Esophagus muscularis mucosa (tissue), 4 donors: ENCODE data around the gene TMPRSS9. TPM values are rescaled to one million over a fixed set of nuclear protein-coding genes. Genes with fewer than 3 reads are reported as not detected.

ENCODE experiments used
- DNase-seq: peaks from one replicate; pipeline ENCODE4 v3.0.0-alpha.2; 2017; ENCODE audit errors: extremely low spot score
- H3K27ac ChIP-seq, 4 donors: fragments of 200-600 bp; sonication (generic); replicated peaks in 1 of 4; 1 replicate in 3 of 4; 2 replicates in 1 of 4; pipeline ENCODE4 v1.5.1; 2016 to 2019; ENCODE audit warnings: mild to moderate bottlenecking in 1 of 4
- H3K27me3 ChIP-seq, 4 donors: fragments of 200-600 bp; sonication (generic); one replicate each; pipeline versions ENCODE4 v1.5.1 to v1.6.0; 2016 to 2019
- H3K36me3 ChIP-seq, 4 donors: fragments of 200-600 bp; sonication (generic); one replicate each; pipeline ENCODE4 v1.5.1; 2016 to 2019
- H3K4me1 ChIP-seq, 4 donors: fragments of 200-600 bp; sonication (generic); one replicate each; pipeline ENCODE4 v1.5.1; 2016 to 2019
- H3K4me3 ChIP-seq, 4 donors: fragments of 200-600 bp; sonication (generic); 1 replicate in 2 of 4; 2 replicates in 2 of 4; pipeline ENCODE4 v1.5.1; 2016 to 2019; ENCODE audit warnings: mild to moderate bottlenecking in 4 of 4, moderate library complexity in 1 of 4
- H3K9me3 ChIP-seq, 4 donors: fragments of 200-600 bp; sonication (generic); 1 replicate in 3 of 4; 2 replicates in 1 of 4; pipeline ENCODE4 v1.5.1; 2016 to 2019
- EP300 ChIP-seq: sonication (generic); formaldehyde crosslinking; IDR thresholded peaks from one replicate; pipeline ENCODE4 v1.6.1; 2017; ENCODE audit warnings: antibody characterized with exemption
- POLR2A ChIP-seq: fragments of 450-650 bp; IDR thresholded peaks from one replicate; pipeline ENCODE4 v1.6.1; 2017; ENCODE audit warnings: antibody characterized with exemption, moderate library complexity, mild to moderate bottlenecking, low read depth
- POLR2AphosphoS5 ChIP-seq, 2 donors: sonication (generic); formaldehyde crosslinking; IDR thresholded peaks; one replicate each; pipeline ENCODE4 v1.6.1; 2017; ENCODE audit warnings: antibody characterized with exemption in 2 of 2
- WGBS: methylation state at CpG from one replicate; pipeline ENCODE4 v1.1.5; 2018; 5-methylcytosine and 5-hydroxymethylcytosine counted together
- intact Hi-C: fragments of 100-400 bp; cut with DNase I; formaldehyde crosslinking; loops from one replicate; pipeline ENCODE4 v1.15.1; 2023
- total RNA-seq, 4 donors: library from RNA; depleted of rRNA; stranded (reverse); fragments of >200 nt; gene quantifications; one replicate each; pipeline versions ENCODE4 v1.1.0 to v1.2.1, GENCODE V29; 2016
- TF ChIP-seq, protein P1 (sequence below), 3 experiments: fragments of 200-600 bp in 2 of 3; fragments of 450-650 bp in 1 of 3; sonication (generic) in 2 of 3; IDR thresholded peaks; one replicate each; pipeline ENCODE4 v1.5.1; 2017 to 2019; ENCODE audit warnings: antibody characterized with exemption in 3 of 3, mild to moderate bottlenecking in 2 of 3, moderate library complexity in 1 of 3

Gene TMPRSS9
- total RNA-seq, 4 donors from 2014 or later, result 0.17 TPM; not detected in 3

DNA sequence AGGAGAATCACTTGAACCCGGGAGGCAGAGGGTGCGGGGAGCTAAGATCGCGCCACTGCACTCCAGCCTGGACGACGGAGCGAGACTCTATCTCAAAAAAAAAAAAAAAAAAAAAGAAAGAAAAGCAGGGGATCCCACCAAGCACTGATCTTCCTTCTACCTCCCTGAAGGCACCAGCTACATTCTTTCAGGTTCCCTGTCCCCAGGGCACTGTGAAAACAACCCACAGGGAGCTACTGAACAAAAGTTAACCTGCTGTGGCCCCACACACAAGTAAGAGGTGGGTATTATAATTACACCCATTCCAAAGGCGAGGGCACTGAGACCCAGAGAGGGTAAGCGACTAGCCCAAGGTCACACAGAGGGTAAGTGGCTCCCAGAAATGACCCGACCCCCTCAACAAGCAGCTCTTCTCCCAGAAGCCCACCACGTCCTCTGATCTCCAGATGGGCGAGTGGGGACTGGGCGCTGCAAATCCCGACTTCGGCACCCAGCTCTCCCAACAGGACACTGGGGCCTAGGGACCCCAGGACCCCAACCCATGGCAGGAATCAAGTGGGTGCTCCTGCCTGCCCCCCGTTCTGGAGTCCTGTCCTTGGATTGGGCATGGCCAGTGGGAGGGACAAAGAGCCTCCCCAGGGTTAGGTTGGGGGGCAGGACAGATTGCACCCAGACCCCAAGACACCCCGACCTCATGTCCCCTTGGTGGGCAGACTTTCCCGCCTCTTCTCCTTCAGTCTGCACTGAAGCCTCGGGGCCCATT is 94.3 kb downstream of the TMPRSS9 start:
- no peak for DNase-seq
- no peaks in the 10 kb centered on the region for H3K27me3 ChIP-seq
- no peak overlapping the region for H3K27ac ChIP-seq
- WGBS, result 90% methylated on average over 14 of the region's 19 CpGs
- H3K36me3 ChIP-seq, result peaks cover 0 to 15% (median 3%) of the 10 kb centered on the region in 4 donors
- TF ChIP-seq POLR2A, result no peak
- TF ChIP-seq, protein P1, sequence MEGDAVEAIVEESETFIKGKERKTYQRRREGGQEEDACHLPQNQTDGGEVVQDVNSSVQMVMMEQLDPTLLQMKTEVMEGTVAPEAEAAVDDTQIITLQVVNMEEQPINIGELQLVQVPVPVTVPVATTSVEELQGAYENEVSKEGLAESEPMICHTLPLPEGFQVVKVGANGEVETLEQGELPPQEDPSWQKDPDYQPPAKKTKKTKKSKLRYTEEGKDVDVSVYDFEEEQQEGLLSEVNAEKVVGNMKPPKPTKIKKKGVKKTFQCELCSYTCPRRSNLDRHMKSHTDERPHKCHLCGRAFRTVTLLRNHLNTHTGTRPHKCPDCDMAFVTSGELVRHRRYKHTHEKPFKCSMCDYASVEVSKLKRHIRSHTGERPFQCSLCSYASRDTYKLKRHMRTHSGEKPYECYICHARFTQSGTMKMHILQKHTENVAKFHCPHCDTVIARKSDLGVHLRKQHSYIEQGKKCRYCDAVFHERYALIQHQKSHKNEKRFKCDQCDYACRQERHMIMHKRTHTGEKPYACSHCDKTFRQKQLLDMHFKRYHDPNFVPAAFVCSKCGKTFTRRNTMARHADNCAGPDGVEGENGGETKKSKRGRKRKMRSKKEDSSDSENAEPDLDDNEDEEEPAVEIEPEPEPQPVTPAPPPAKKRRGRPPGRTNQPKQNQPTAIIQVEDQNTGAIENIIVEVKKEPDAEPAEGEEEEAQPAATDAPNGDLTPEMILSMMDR (IDR thresholded peaks at IDR 0.05), result no peak
- no peak for TF ChIP-seq POLR2AphosphoS5 (IDR thresholded peaks at IDR 0.05)
- no peak for TF ChIP-seq EP300
- H3K4me3 ChIP-seq, result no peak overlapping the region
- intact Hi-C loops, result no loop called here
- peaks cover 14 to 28% (median 26%) of the 10 kb centered on the region in 4 donors for H3K4me1 ChIP-seq
- no peaks in the 10 kb centered on the region for H3K9me3 ChIP-seq

DNA sequence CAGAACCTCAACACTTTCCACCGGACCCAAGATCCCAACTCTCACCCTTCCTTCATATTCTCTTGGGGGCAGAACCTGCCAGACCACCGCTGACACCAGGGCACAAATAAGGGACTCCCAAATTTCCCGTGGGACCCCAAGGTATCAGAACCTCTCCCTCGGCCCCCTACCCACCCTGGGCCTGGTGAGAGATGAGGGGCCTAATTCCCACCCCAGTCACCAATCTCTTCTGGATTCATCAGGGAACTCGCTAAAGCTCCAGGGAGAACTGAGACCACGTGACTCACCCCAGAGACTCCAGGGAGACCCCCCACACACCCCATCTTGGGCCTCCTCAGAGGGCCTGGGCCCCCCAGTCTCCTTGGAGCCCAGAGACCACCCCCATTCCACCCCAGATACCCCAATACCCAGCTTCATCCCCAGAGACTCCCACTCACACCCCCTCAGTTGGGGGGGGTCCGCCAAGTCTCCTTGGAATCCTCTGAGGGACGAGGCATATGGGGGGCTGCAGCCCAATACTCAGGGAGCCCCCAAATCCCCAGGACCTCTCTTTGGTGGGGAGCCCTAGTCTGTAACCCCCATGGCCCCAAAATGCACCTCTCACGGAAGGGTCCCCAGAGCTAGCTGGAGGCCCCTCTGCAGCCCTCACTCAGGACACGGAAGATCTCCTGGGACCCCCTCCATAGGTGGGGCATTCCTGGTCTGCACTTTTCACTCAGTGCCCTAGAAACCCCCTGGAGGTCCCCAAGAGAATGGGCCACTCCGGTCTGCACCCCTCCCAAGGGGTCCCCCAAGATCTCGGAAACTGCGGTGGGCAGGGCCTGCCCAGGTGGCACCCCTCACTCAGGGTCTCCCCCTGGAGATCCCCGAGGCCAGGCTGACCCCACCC is 95.1 kb downstream of the TMPRSS9 start:
- 59% methylated on average over 12 of the region's 14 CpGs for WGBS
- Histone ChIP-seq H3K36me3 (peaks cover 0 to 15% (median 3%) of the 10 kb centered on the region in 4 donors), H3K4me1 (peaks cover 14 to 28% (median 26%) of the 10 kb centered on the region in 4 donors), H3K27me3 (no peaks in the 10 kb centered on the region), H3K4me3 (peak overlapping the region; percentile 85 to 99 (median 98)), H3K9me3 (no peaks in the 10 kb centered on the region), H3K27ac (peak overlapping the region in 3 of 4 donors; percentile 57 to 76 (median 63))
- no peak for TF ChIP-seq POLR2AphosphoS5 (IDR thresholded peaks at IDR 0.05)
- no peak for TF ChIP-seq EP300
- no peak for TF ChIP-seq POLR2A
- TF ChIP-seq, protein P1 (IDR thresholded peaks at IDR 0.05), result no peak
- intact Hi-C loops, result no loop called here
- no peak for DNase-seq

DNA sequence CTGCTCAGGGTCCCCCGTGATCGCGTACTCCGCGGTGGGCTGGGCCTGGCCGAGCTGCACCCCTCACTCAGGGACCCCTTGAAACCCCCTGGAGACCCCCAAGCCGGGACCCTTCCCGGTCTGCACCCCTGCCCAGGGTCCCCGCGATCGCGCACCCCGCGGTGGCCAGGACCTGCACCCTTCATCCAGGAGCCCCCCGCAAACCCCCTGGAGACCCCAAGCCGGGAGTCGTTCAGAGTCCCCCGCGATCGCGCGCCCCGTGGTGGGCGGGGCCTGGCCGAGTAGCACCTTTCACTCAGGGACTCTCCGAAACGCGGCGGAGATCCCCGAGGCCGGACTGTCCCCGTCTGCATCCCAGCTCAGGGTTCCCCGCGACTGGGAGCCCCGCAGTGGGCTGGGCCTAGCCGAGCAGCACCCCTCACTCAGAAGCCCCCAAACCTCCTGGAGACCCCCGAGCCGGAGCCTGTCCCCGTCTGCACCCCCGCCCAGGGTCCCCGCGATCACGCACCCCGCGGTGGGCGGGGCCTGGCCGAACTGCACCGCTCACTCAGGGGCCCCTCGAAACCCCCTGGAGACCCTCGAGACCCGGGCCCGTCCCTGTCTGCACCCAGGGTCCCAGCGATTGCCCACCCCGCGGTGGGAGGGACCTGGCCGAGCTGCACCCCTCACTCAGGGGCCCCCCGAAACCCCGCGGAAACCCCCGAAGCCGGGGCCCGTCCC is 95.9 kb downstream of the TMPRSS9 start:
- H3K4me3 ChIP-seq, result peak overlapping the region; percentile 85 to 99 (median 98)
- H3K36me3 ChIP-seq, result peaks cover 0 to 10% (median 3%) of the 10 kb centered on the region in 4 donors
- H3K9me3 ChIP-seq, result no peaks in the 10 kb centered on the region
- H3K27me3 ChIP-seq, result no peaks in the 10 kb centered on the region
- WGBS, result 2% methylated on average over 7 of the region's 62 CpGs
- intact Hi-C loops, result no loop called here
- H3K4me1 ChIP-seq, result peaks cover 14 to 29% (median 26%) of the 10 kb centered on the region in 4 donors
- DNase-seq, result no peak
- TF ChIP-seq, protein P1 (IDR thresholded peaks at IDR 0.05), result no peak
- TF ChIP-seq POLR2A, result no peak
- TF ChIP-seq EP300, result no peak
- TF ChIP-seq POLR2AphosphoS5 (IDR thresholded peaks at IDR 0.05), result no peak
- peak overlapping the region in 3 of 4 donors; percentile 57 to 76 (median 63) for H3K27ac ChIP-seq

DNA sequence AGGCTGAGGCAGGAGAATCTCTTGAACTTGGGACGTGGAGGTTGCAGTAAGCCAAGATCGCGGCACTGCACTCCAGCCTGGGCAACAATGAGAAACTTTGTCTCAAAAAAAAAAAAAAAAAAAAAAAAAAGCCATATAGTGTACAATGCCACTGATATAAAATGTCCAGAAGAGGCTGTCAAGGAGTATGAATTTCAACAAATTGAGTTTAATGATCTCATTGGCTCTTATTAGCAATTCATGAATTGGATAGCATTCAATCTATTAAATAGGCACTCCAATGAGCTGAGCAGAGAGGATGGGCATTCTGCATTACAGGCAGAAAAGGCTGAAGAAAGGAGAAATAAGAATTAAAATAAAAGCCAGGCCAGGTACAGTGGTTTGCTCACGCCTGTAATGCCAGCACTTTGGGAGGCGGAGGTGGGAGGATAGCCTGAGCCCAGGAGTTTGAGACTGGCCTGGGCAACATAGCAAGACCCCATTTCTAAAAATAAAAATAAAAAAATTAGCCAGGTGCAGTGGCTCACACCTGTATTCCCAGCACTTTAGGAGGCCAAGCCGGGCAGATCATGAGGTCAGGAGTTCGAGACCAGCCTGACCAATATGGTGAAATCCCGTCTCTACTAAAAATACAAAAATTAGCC is 97.5 kb downstream of the TMPRSS9 start:
- peaks cover 20 to 44% (median 40%) of the 10 kb centered on the region in 4 donors for H3K4me1 ChIP-seq
- no peaks in the 10 kb centered on the region for H3K9me3 ChIP-seq
- no peaks in the 10 kb centered on the region for H3K36me3 ChIP-seq
- TF ChIP-seq POLR2AphosphoS5 (IDR thresholded peaks at IDR 0.05) (no peak), EP300 (no peak), POLR2A (no peak)
- TF ChIP-seq, protein P1 (IDR thresholded peaks at IDR 0.05), result no peak
- H3K4me3 ChIP-seq, result peak overlapping the region; percentile 85 to 99 (median 98)
- H3K27me3 ChIP-seq, result no peaks in the 10 kb centered on the region
- H3K27ac ChIP-seq, result peak overlapping the region; percentile 68 to 81 (median 76)
- WGBS, result 95% methylated on average over 8 of the region's 8 CpGs
- DNase-seq, result no peak
- intact Hi-C loops, result no loop called here
